Sigmoid colon (tissue), 4 donors: ENCODE data around the gene UPK3BL2.
"Not testable (repeated sequence)": the region's sequence is repeated elsewhere in the genome, so short reads cannot be mapped to it uniquely, and the experiment has no call there.

Source experiments
- POLR2AphosphoS5 ChIP-seq, 4 donors: sonication (generic); formaldehyde crosslinking; IDR thresholded peaks; one replicate each; pipeline ENCODE4 v1.6.1; 2017; ENCODE audit warnings: antibody characterized with exemption in 4 of 4
- TF ChIP-seq, protein P1 (sequence below), 4 experiments: fragments of 450-650 bp in 3 of 4; fragments of 200-600 bp in 1 of 4; IDR thresholded peaks; one replicate each; pipeline ENCODE4 v1.5.1; 2016 to 2019; ENCODE audit warnings: antibody characterized with exemption in 4 of 4, mild to moderate bottlenecking in 3 of 4, moderate library complexity in 2 of 4

DNA sequence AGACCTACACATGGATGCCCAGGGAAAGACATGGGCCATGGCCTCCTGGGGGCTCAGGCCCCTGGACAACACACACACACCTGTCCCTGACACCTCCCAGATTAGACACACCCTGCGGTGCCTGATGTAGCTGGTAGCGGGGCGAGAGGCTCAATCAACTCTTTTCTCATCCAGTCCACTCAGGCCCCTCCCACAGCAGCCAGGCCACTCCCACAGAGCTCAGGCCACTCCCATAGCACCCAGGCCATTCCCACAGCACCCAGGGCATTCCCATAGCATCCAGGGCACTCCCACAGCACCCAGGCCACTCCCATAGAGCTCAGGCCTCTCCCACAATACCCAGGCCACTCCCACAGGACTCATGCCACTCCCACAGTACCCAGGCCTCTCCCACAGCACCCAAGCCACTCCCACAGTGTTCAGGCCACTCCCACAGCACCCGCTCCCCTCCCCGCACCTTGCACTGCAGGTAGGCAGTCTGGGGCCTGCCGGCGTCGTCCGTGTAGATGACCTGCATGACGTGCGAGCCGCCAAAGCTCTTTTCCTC is 52.9 kb downstream of the UPK3BL2 start:
- TF ChIP-seq POLR2AphosphoS5 (IDR thresholded peaks at IDR 0.05) = not testable (repeated sequence)
- TF ChIP-seq, protein P1, sequence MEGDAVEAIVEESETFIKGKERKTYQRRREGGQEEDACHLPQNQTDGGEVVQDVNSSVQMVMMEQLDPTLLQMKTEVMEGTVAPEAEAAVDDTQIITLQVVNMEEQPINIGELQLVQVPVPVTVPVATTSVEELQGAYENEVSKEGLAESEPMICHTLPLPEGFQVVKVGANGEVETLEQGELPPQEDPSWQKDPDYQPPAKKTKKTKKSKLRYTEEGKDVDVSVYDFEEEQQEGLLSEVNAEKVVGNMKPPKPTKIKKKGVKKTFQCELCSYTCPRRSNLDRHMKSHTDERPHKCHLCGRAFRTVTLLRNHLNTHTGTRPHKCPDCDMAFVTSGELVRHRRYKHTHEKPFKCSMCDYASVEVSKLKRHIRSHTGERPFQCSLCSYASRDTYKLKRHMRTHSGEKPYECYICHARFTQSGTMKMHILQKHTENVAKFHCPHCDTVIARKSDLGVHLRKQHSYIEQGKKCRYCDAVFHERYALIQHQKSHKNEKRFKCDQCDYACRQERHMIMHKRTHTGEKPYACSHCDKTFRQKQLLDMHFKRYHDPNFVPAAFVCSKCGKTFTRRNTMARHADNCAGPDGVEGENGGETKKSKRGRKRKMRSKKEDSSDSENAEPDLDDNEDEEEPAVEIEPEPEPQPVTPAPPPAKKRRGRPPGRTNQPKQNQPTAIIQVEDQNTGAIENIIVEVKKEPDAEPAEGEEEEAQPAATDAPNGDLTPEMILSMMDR (IDR thresholded peaks at IDR 0.05) = not testable (repeated sequence)
